NCI-H2227 (cell line): ENCODE data around the gene ADRB2.

Experiments
- DNase-seq: peaks from one replicate; lab custom pipeline; 2025; ENCODE audit not compliant: unreplicated experiment; lab: John Stamatoyannopoulos, UW

The ADRB2 gene

GRCh38 chr5:148805326-148806290 lies 20.8 kb upstream of the ADRB2 start:
- no peak for DNase-seq

- no peak for DNase-seq
These were observed 19.9 kb upstream of the ADRB2 start for GRCh38 chr5:148806520-148806931.

GRCh38 chr5:148807851-148808250 lies 18.6 kb upstream of the ADRB2 start:
- DNase-seq, result no peak

- no peak for DNase-seq
These were observed 17.4 kb upstream of the ADRB2 start for GRCh38 chr5:148808864-148809642.

- DNase-seq, result no peak
These were observed 16.5 kb upstream of the ADRB2 start for GRCh38 chr5:148809781-148810524.

- DNase-seq, result no peak
These were observed 15.6 kb upstream of the ADRB2 start for GRCh38 chr5:148810823-148811222.

- no peak for DNase-seq
These were observed 14.7 kb upstream of the ADRB2 start for GRCh38 chr5:148811756-148812155.

GRCh38 chr5:148815086-148815485 lies 11.3 kb upstream of the ADRB2 start:
- DNase-seq, result no peak

GRCh38 chr5:148815578-148815977 lies 10.8 kb upstream of the ADRB2 start:
- no peak for DNase-seq

GRCh38 chr5:148816357-148816756 lies 10.1 kb upstream of the ADRB2 start:
- DNase-seq, result no peak

- no peak for DNase-seq
These were observed 9.6 kb upstream of the ADRB2 start for GRCh38 chr5:148816782-148817181.

- DNase-seq, result no peak
These were observed 8.8 kb upstream of the ADRB2 start for GRCh38 chr5:148817606-148818005.

- peak; percentile 3 for DNase-seq
These were observed 5.7 kb upstream of the ADRB2 start for GRCh38 chr5:148820461-148821395.

GRCh38 chr5:148823871-148824270 lies 2.5 kb upstream of the ADRB2 start:
- no peak for DNase-seq

- DNase-seq, result no peak
These were observed 727 bp upstream of the ADRB2 start for GRCh38 chr5:148825716-148826052.

GRCh38 chr5:148826739-148827070 lies 294 bp downstream of the ADRB2 start:
- DNase-seq, result no peak

GRCh38 chr5:148827723-148828122 lies 1.3 kb downstream of the ADRB2 start:
- no peak for DNase-seq

- DNase-seq, result no peak
These were observed 2.3 kb downstream of the ADRB2 start for GRCh38 chr5:148828511-148829247.

GRCh38 chr5:148829248-148829594 lies 2.8 kb downstream of the ADRB2 start:
- DNase-seq, result no peak

GRCh38 chr5:148829734-148830133 lies 3.3 kb downstream of the ADRB2 start:
- DNase-seq, result no peak
